NCI-H1417 (cell line): ENCODE measurements around the gene ALG11.
"Not testable (repeated sequence)": the region's sequence is repeated elsewhere in the genome, so short reads cannot be mapped to it uniquely, and the experiment has no call there.

Experiments
- DNase-seq, 3 experiments: peaks; one replicate each; lab custom pipeline; 2025; lab: John Stamatoyannopoulos, UW

The ALG11 gene

GRCh38 chr13:52011632-52012511 is at the start of gene ALG11:
Gene ALG11 (plus strand): TSS chr13:52012398. CDS start chr13:52012419, 21 bp downstream.
- peak; percentile 99 to 100 (median 100) for DNase-seq

GRCh38 chr13:51966186-51966585 is 46.0 kb upstream of the ALG11 start:
- DNase-seq, result no peak

- no peak for DNase-seq
Measured at GRCh38 chr13:51967482-51968446, 44.4 kb upstream of the ALG11 start.

- DNase-seq, result no peak
Measured at GRCh38 chr13:51970349-51970748, 41.8 kb upstream of the ALG11 start.

- DNase-seq, result peak in 2 of 3 experiments; percentile 30 to 35
Measured at GRCh38 chr13:51971520-51972426, 40.4 kb upstream of the ALG11 start.

GRCh38 chr13:51974482-51974881 is 37.7 kb upstream of the ALG11 start:
- no peak for DNase-seq

GRCh38 chr13:51976423-51976822 is 35.8 kb upstream of the ALG11 start:
- no peak for DNase-seq

- DNase-seq, result no peak
Measured at GRCh38 chr13:51976890-51977289, 35.3 kb upstream of the ALG11 start.

GRCh38 chr13:51977625-51978024 is 34.6 kb upstream of the ALG11 start:
- no peak for DNase-seq

GRCh38 chr13:51978796-51979556 is 33.2 kb upstream of the ALG11 start:
- no peak for DNase-seq

- no peak for DNase-seq
Measured at GRCh38 chr13:51980908-51981307, 31.3 kb upstream of the ALG11 start.

- no peak for DNase-seq
Measured at GRCh38 chr13:51981355-51981754, 30.8 kb upstream of the ALG11 start.

- not testable (repeated sequence) for DNase-seq
Measured at GRCh38 chr13:51983292-51983691, 28.9 kb upstream of the ALG11 start.

GRCh38 chr13:51984904-51985303 is 27.3 kb upstream of the ALG11 start:
- DNase-seq, result not testable (repeated sequence)

- no peak for DNase-seq
Measured at GRCh38 chr13:51988988-51989618, 23.1 kb upstream of the ALG11 start.

GRCh38 chr13:51993713-51994112 is 18.5 kb upstream of the ALG11 start:
- DNase-seq, result no peak

- no peak for DNase-seq
Measured at GRCh38 chr13:51995677-51996551, 16.3 kb upstream of the ALG11 start.

- DNase-seq, result no peak
Measured at GRCh38 chr13:51996641-51997040, 15.6 kb upstream of the ALG11 start.

GRCh38 chr13:51997186-51997585 is 15.0 kb upstream of the ALG11 start:
- DNase-seq, result no peak
